Measurements from ENCODE around the gene NIPAL1.

DNA sequence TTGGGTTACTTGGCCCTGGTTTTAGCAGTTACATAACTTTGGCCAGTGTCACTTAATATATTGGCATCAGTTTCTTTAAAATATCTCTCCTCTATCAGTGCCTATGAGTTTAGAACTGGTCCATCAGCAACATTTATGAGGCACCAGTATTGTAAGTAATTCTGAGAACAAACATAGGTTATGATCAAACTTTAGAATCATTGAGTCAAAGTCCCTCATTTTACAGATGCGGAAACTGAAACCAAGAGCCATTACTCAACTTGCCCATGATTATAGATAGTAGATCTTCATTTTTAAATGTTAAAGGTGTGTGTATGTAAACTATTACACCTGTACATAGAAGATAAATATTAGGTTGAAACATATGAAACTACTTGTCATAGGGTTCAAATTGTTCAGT, 4.5 kb downstream of the NIPAL1 start:
- TF ChIP-seq CTCF (IDR thresholded peaks at IDR 0.05) (no peak), POLR2A (IDR thresholded peaks at IDR 0.05) (no peak)

All from lower leg skin (tissue), 3 donors.